HCT116 (cell line): ENCODE measurements around the gene ABLIM1. TPM values are rescaled to one million over a fixed set of nuclear protein-coding genes. Genes with fewer than 3 reads are reported as not detected.

Experiments used
- ATAC-seq: fragments of 200-7000 bp; cut with Tn5 transposase; 2 replicates; pipeline ENCODE4 v1.9.1; 2020; ENCODE audit warnings: mild to moderate bottlenecking, moderate library complexity
- BruUV-seq: library from RNA; stranded (reverse); fragments of 400-500 nt; replicated peaks from 2 replicates; lab custom pipeline; 2021; lab: Mats Ljungman, UMichigan
- CTCF ChIA-PET: fragments of 300-600 bp; sonication (Branson Sonifier 250); formaldehyde crosslinking; loops from one replicate; lab custom pipeline; 2021; ENCODE audit warnings: antibody characterized with exemption; lab: Charles Lee
- POLR2A ChIA-PET: fragments of 300-600, 350-600 bp; sonication (Branson Sonifier 250); formaldehyde crosslinking; loops from one replicate; lab custom pipeline; 2021; ENCODE audit warnings: antibody characterized with exemption; lab: Charles Lee
- RAD21 ChIA-PET, 2 experiments: fragments of 300-600 bp; sonication (Branson Sonifier 250); formaldehyde crosslinking; loops; one replicate each; lab custom pipeline; 2023; ENCODE audit warnings: low total read pairs in 2 of 2; ENCODE audit not compliant: uncharacterized antibody in 2 of 2, unreplicated experiment in 2 of 2, low non-redundant PET in 1 of 2; lab: Charles Lee
- DNase-seq: peaks from one replicate; pipeline ENCODE4 v3.0.0-alpha.2; 2010; ENCODE audit warnings: low read depth, low spot score
- H2AFZ ChIP-seq: fragments of 200-600 bp; shearing (Covaris generic), sonication (generic); 2 replicates; pipeline ENCODE4 v1.6.1; 2017; ENCODE audit warnings: low read depth, mixed run types, mixed read lengths, antibody characterized with exemption, low read length; ENCODE audit not compliant: poor library complexity, severe bottlenecking
- H3K27ac ChIP-seq: 2 replicates; pipeline ENCODE4 v1.5.1; 2012; ENCODE audit warnings: low read depth, low read length
- H3K27me3 ChIP-seq: fragments of 200-600 bp; sonication (generic); 2 replicates; pipeline ENCODE4 v1.6.1; 2016; ENCODE audit warnings: mixed run types, low read length, mixed read lengths; ENCODE audit not compliant: insufficient read depth
- H3K36me3 ChIP-seq, 2 experiments: fragments of 200-500 bp in 1 of 2; fragments of 200-600 bp in 1 of 2; sonication (Bioruptor generic) in 1 of 2; sonication (generic) in 1 of 2; 2 replicates each; pipeline versions ENCODE4 v1.5.1 to v1.6.1; 2014 to 2016; ENCODE audit warnings: low read length in 2 of 2, inconsistent platforms in 1 of 2, mixed read lengths in 1 of 2, mixed run types in 1 of 2; ENCODE audit not compliant: insufficient read depth in 2 of 2, control insufficient read depth in 1 of 2
- H3K4me1 ChIP-seq, 2 experiments: fragments of 200-600 bp in 1 of 2; sonication (generic) in 1 of 2; 2 replicates each; pipeline versions ENCODE4 v1.5.1 to v1.6.1; 2012 to 2017; ENCODE audit warnings: low read length in 2 of 2, inconsistent platforms in 1 of 2, mild to moderate bottlenecking in 1 of 2, mixed read lengths in 1 of 2, mixed run types in 1 of 2, moderate library complexity in 1 of 2; ENCODE audit not compliant: insufficient read depth in 2 of 2, control insufficient read depth in 1 of 2
- H3K4me2 ChIP-seq: fragments of 200-600 bp; sonication (generic); 2 replicates; pipeline ENCODE4 v1.6.1; 2017; ENCODE audit warnings: mixed run types, low read length, mixed read lengths
- H3K4me3 ChIP-seq, 2 experiments: fragments of 200-600 bp in 1 of 2; sonication (generic) in 1 of 2; replicated peaks in 1 of 2; 2 replicates each; pipeline ENCODE4 v1.5.1; 2011 to 2016; ENCODE audit warnings: low read length in 2 of 2, control low read depth in 1 of 2, low read depth in 1 of 2, mild to moderate bottlenecking in 1 of 2, mixed read lengths in 1 of 2, mixed run types in 1 of 2
- H3K79me2 ChIP-seq: fragments of 200-600 bp; sonication (generic); 2 replicates; pipeline ENCODE4 v1.6.1; 2017; ENCODE audit warnings: mild to moderate bottlenecking, mixed run types, low read length, moderate library complexity, mixed read lengths; ENCODE audit not compliant: insufficient read depth
- H3K9ac ChIP-seq: fragments of 200-600 bp; sonication (generic); 2 replicates; pipeline ENCODE4 v1.6.1; 2016; ENCODE audit warnings: low read length, mixed read lengths
- H3K9me2 ChIP-seq: fragments of 200-600 bp; sonication (generic), shearing (Covaris generic); 2 replicates; pipeline ENCODE4 v1.6.1; 2017; ENCODE audit warnings: mixed run types, mild to moderate bottlenecking, moderate library complexity; ENCODE audit not compliant: insufficient read depth
- H3K9me3 ChIP-seq, 2 experiments: fragments of 200-500 bp in 1 of 2; fragments of 200-600 bp in 1 of 2; sonication (Bioruptor generic) in 1 of 2; sonication (generic) in 1 of 2; 2 replicates each; pipeline ENCODE4 v1.6.1; 2014 to 2017; ENCODE audit warnings: low read length in 2 of 2, mixed read lengths in 2 of 2, inconsistent platforms in 1 of 2, low read depth in 1 of 2, mild to moderate bottlenecking in 1 of 2, mixed run types in 1 of 2, moderate library complexity in 1 of 2; ENCODE audit not compliant: control insufficient read depth in 1 of 2, insufficient read depth in 1 of 2
- H4K20me1 ChIP-seq: fragments of 200-600 bp; sonication (generic), shearing (Covaris generic); 2 replicates; pipeline ENCODE4 v1.6.1; 2017; ENCODE audit warnings: mixed run types, mild to moderate bottlenecking, moderate library complexity; ENCODE audit not compliant: insufficient read depth
- CBX3 ChIP-seq: IDR thresholded peaks from 2 replicates; pipeline ENCODE4 v1.6.1; 2012; ENCODE audit warnings: low read depth
- CEBPB ChIP-seq: IDR thresholded peaks from 2 replicates; pipeline ENCODE4 v1.6.1; 2012; ENCODE audit warnings: low read depth
- CTCF ChIP-seq, 3 experiments: fragments of 200-600 bp in 1 of 3; sonication (generic) in 1 of 3; IDR thresholded peaks in 2 of 3; conservative IDR thresholded peaks in 1 of 3; 2 replicates each; pipeline ENCODE4 v1.5.1; 2012 to 2017; ENCODE audit warnings: low read depth in 2 of 3, low read length in 2 of 3, antibody characterized with exemption in 1 of 3, borderline replicate concordance in 1 of 3, control low read depth in 1 of 3, mild to moderate bottlenecking in 1 of 3, mixed read lengths in 1 of 3, mixed run types in 1 of 3, moderate library complexity in 1 of 3; ENCODE audit not compliant: insufficient read depth in 1 of 3
- EGR1 ChIP-seq: IDR thresholded peaks from 2 replicates; pipeline ENCODE4 v1.6.1; 2012; ENCODE audit warnings: low read depth
- ELF1 ChIP-seq: IDR thresholded peaks from 2 replicates; pipeline ENCODE4 v1.6.1; 2012; ENCODE audit warnings: low read depth, borderline replicate concordance
- EZH2 ChIP-seq: fragments of 200-600 bp; sonication (generic); IDR thresholded peaks from 2 replicates; pipeline ENCODE4 v1.6.1; 2017; ENCODE audit warnings: antibody characterized with exemption, mixed run types
- FOSL1 ChIP-seq: IDR thresholded peaks from 2 replicates; pipeline ENCODE4 v1.6.1; 2012; ENCODE audit warnings: low read depth
- JUND ChIP-seq: IDR thresholded peaks from 2 replicates; pipeline ENCODE4 v1.6.1; 2012
- MAX ChIP-seq: IDR thresholded peaks from 2 replicates; pipeline ENCODE4 v1.6.1; 2012
- POLR2AphosphoS5 ChIP-seq: IDR thresholded peaks from 2 replicates; pipeline ENCODE4 v1.6.1; 2011; ENCODE audit warnings: mild to moderate bottlenecking, low read depth, low read length, moderate library complexity
- RAD21 ChIP-seq: IDR thresholded peaks from 2 replicates; pipeline ENCODE4 v1.6.1; 2012; ENCODE audit warnings: low read depth, mild to moderate bottlenecking
- SIN3A ChIP-seq: IDR thresholded peaks from 2 replicates; pipeline ENCODE4 v1.6.1; 2012; ENCODE audit warnings: low read depth
- SP1 ChIP-seq: IDR thresholded peaks from 2 replicates; pipeline ENCODE4 v1.6.1; 2012; ENCODE audit warnings: low read depth
- SRF ChIP-seq: IDR thresholded peaks from 2 replicates; pipeline ENCODE4 v1.6.1; 2012; ENCODE audit warnings: low read depth
- TCF7L2 ChIP-seq: IDR thresholded peaks from 2 replicates; pipeline ENCODE4 v1.7.0; 2011; ENCODE audit warnings: borderline replicate concordance, inconsistent platforms; ENCODE audit not compliant: insufficient read depth, insufficient read length; ENCODE audit errors: extremely low read depth
- YY1 ChIP-seq: IDR thresholded peaks from 2 replicates; pipeline ENCODE4 v1.6.1; 2011; ENCODE audit warnings: low read length, low read depth, moderate library complexity, mild to moderate bottlenecking; ENCODE audit not compliant: insufficient replicate concordance; ENCODE audit errors: extremely low read depth
- ZBTB33 ChIP-seq: IDR thresholded peaks from 2 replicates; pipeline ENCODE4 v1.6.1; 2011; ENCODE audit warnings: mild to moderate bottlenecking, low read length, moderate library complexity; ENCODE audit not compliant: insufficient replicate concordance; ENCODE audit errors: extremely low read depth
- ZFX ChIP-seq: fragments of 450-650 bp; IDR thresholded peaks from 2 replicates; pipeline ENCODE4 v1.6.1; 2017
- ZNF274 ChIP-seq: fragments of 200-500 bp; sonication (Bioruptor generic); IDR thresholded peaks from 2 replicates; pipeline ENCODE4 v1.6.1; 2014; ENCODE audit warnings: mild to moderate bottlenecking, low read depth, low read length, inconsistent platforms
- intact Hi-C: fragments of 100-400 bp; cut with micrococcal nuclease; formaldehyde crosslinking; loops from 2 replicates; pipeline ENCODE4 v1.10.0; 2022
- total RNA-seq: library from RNA; stranded (reverse); gene quantifications from one replicate; pipeline ENCODE4 v1.2.1, GENCODE V29; 2021; ENCODE audit not compliant: unreplicated experiment

Gene ABLIM1
- total RNA-seq, 1 experiment from 2014 or later = 96.2 TPM

GRCh38 chr10:114685456-114685855, 27.4 kb upstream of the ABLIM1 start:
- Histone ChIP-seq H3K4me1 (peaks cover 29 to 35% of the 10 kb centered on the region in 2 experiments), H3K9ac (no peak overlapping the region), H3K9me2 (no peaks in the 10 kb centered on the region), H3K4me3 (no peak overlapping the region), H3K4me2 (peak overlapping the region; percentile 47), H3K36me3 (no peaks in the 10 kb centered on the region), H3K79me2 (no peaks in the 10 kb centered on the region), H3K27ac (no peak overlapping the region; the same call in 1 of the 2 replicates), H2AFZ (no peak overlapping the region), H4K20me1 (no peaks in the 10 kb centered on the region), H3K9me3 (no peaks in the 10 kb centered on the region), H3K27me3 (no peaks in the 10 kb centered on the region)
- ChIA-PET POLR2A (interaction anchor here (0.6 kb wide), 1 partner anchor 8 kb away, joined by 3 read pairs; no protein-coding TSS in a partner anchor), RAD21 (no interaction called here), CTCF (interaction anchor here (2.7 kb wide), 1 partner anchor 9 kb away, joined by 12 read pairs; no protein-coding TSS in a partner anchor)
- intact Hi-C loops = no loop called here
- ATAC-seq = no peak
- TF ChIP-seq CTCF (IDR thresholded peaks at IDR 0.05 in 2 of 3, conservative IDR thresholded peaks at IDR 0.05 in 1 of 3; ENCODE audit: borderline replicate concordance in 1 of 3, insufficient read depth in 1 of 3, low read depth in 2 of 3, low read length in 2 of 3) = no peak
- TF ChIP-seq RAD21 = no peak
- TF ChIP-seq YY1 = no peak
- TF ChIP-seq CEBPB = no peak
- no peak for TF ChIP-seq ZBTB33
- no peak for TF ChIP-seq ELF1
- TF ChIP-seq FOSL1 = no peak
- TF ChIP-seq MAX = no peak
- TF ChIP-seq POLR2AphosphoS5 = no peak
- no peak for TF ChIP-seq EGR1
- TF ChIP-seq ZNF274 = no peak
- no peak for TF ChIP-seq JUND
- TF ChIP-seq ZFX = no peak
- TF ChIP-seq TCF7L2 = no peak
- no peak for TF ChIP-seq CBX3
- no peak for TF ChIP-seq SRF
- no peak for TF ChIP-seq SP1
- TF ChIP-seq EZH2 = no peak
- no peak for TF ChIP-seq SIN3A
- no TSS peak for BruUV-seq
- DNase-seq = no peak
